Right lobe of liver (tissue), 6 donors: Measurements from ENCODE around the gene MYO15A. TPM values are rescaled to one million over a fixed set of nuclear protein-coding genes. Genes with fewer than 3 reads are reported as not detected.

Experiments
- ATAC-seq, 4 donors: fragments of 200-7000 bp; cut with Tn5 transposase; one replicate each; pipeline ENCODE4 v1.9.1; 2020; ENCODE audit warnings: mild to moderate bottlenecking in 4 of 4, moderate library complexity in 4 of 4
- DNase-seq, 3 donors: peaks; one replicate each; pipeline ENCODE4 v3.0.0-alpha.2; 2020
- H3K27ac ChIP-seq, 3 donors: fragments of 200-600 bp; one replicate each; pipeline ENCODE4 v1.8.0; 2022
- H3K27me3 ChIP-seq, 2 donors: fragments of 200-600 bp; one replicate each; pipeline ENCODE4 v1.8.0; 2022
- H3K36me3 ChIP-seq, 4 donors: fragments of 200-600 bp; sonication (generic) in 1 of 4; one replicate each; pipeline versions ENCODE4 v1.5.1 to v1.8.0; 2017 to 2022; ENCODE audit warnings: control low read depth in 1 of 4
- H3K4me1 ChIP-seq, 4 donors: fragments of 200-600 bp; sonication (generic) in 1 of 4; one replicate each; pipeline versions ENCODE4 v1.5.1 to v1.8.0; 2017 to 2022; ENCODE audit warnings: control low read depth in 1 of 4
- H3K4me3 ChIP-seq, 3 donors: fragments of 200-600 bp; one replicate each; pipeline ENCODE4 v1.8.0; 2022
- H3K9me3 ChIP-seq, 4 donors: fragments of 200-600 bp; sonication (generic) in 1 of 4; one replicate each; pipeline versions ENCODE4 v1.5.1 to v1.8.0; 2017 to 2022; ENCODE audit warnings: control low read depth in 1 of 4
- POLR2A ChIP-seq: fragments of 450-650 bp; IDR thresholded peaks from one replicate; pipeline ENCODE4 v1.6.1; 2017; ENCODE audit warnings: antibody characterized with exemption, mild to moderate bottlenecking
- WGBS: methylation state at CpG from one replicate; pipeline ENCODE4 v1.1.6; 2018; ENCODE audit warnings: low coverage, low lambda C conversion rate; ENCODE audit not compliant: insufficient coverage; ENCODE audit errors: missing lambda C conversion rate; 5-methylcytosine and 5-hydroxymethylcytosine counted together
- intact Hi-C, 2 donors: fragments of 100-400 bp; cut with DNase I; formaldehyde crosslinking; loops; one replicate each; pipeline versions ENCODE4 v1.11.2 to v1.14.1; 2022
- total RNA-seq, 6 experiments: library from RNA; depleted of rRNA in 2 of 6; stranded (reverse); fragments of >200 nt in 2 of 6; fragmentation: NEBNext Ultra II Directional in 3 of 6; extraction: Animal tissue kit (Norgen Biotek cat#: 25700) in 3 of 6; gene quantifications; one replicate each; pipeline versions ENCODE4 v1.1.0 to v1.2.4, GENCODE V29; 2016 to 2023
- TF ChIP-seq, protein P1 (sequence below), 4 donors: fragments of 200-600 bp in 3 of 4; fragments of 450-650 bp in 1 of 4; IDR thresholded peaks; one replicate each; pipeline versions ENCODE4 v1.5.1 to v1.8.0; 2016 to 2022; ENCODE audit warnings: antibody characterized with exemption in 4 of 4, mild to moderate bottlenecking in 2 of 4
- donor health status: DM: no; HTN: yes; CAD: no.
- donor health status: DM: no; HTN: no; CAD: no.
- donor health status: DM: no; HTN: no; CAD: no.
- donor health status: DM: no; HTN: yes; CAD: no.
- donor health status: DM: no; HTN: yes; CAD: no.

Gene MYO15A
- total RNA-seq, 6 experiments from 2014 or later = 0.19 to 6.2 (median 1.5) TPM

- Histone ChIP-seq H3K9me3 (no peaks in the 10 kb centered on the region), H3K36me3 (no peaks in the 10 kb centered on the region), H3K27me3 (no peaks in the 10 kb centered on the region), H3K4me1 (peaks cover 0 to 3% (median 0%) of the 10 kb centered on the region in 4 donors), H3K27ac (no peak overlapping the region), H3K4me3 (no peak overlapping the region)
- WGBS = 83% methylated on average over 2 of the region's 2 CpGs
- TF ChIP-seq, protein P1, sequence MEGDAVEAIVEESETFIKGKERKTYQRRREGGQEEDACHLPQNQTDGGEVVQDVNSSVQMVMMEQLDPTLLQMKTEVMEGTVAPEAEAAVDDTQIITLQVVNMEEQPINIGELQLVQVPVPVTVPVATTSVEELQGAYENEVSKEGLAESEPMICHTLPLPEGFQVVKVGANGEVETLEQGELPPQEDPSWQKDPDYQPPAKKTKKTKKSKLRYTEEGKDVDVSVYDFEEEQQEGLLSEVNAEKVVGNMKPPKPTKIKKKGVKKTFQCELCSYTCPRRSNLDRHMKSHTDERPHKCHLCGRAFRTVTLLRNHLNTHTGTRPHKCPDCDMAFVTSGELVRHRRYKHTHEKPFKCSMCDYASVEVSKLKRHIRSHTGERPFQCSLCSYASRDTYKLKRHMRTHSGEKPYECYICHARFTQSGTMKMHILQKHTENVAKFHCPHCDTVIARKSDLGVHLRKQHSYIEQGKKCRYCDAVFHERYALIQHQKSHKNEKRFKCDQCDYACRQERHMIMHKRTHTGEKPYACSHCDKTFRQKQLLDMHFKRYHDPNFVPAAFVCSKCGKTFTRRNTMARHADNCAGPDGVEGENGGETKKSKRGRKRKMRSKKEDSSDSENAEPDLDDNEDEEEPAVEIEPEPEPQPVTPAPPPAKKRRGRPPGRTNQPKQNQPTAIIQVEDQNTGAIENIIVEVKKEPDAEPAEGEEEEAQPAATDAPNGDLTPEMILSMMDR (IDR thresholded peaks at IDR 0.05) = no peak
- TF ChIP-seq POLR2A = no peak
- intact Hi-C loops = no loop called here
- DNase-seq (no peak), ATAC-seq (no peak)
Measured at GRCh38 chr17:18146259-18146658, 37.7 kb downstream of the MYO15A start.

DNA sequence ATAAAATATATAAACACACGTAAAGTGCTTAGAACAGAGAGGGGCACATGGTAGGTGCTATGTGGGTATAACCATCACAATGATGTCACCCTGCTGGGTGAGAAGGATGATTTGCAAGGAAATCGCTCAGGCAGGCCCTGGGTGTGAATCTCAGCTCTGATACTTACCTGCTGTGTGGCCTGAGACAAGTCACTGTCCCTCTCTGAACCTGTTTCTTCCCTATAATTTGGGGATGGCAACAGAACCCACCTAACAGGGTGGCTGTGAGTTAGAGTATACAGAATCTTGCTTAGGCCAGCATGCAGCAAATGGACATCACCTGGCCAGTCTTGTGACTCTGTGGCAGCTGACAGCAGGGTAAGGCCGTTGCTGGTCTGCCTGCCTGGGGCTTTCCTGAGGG is 38.4 kb downstream of the MYO15A start:
- peaks cover 0 to 3% (median 0%) of the 10 kb centered on the region in 4 donors for H3K4me1 ChIP-seq
- H3K9me3 ChIP-seq = no peaks in the 10 kb centered on the region
- ATAC-seq (no peak), DNase-seq (no peak)
- no peaks in the 10 kb centered on the region for H3K27me3 ChIP-seq
- intact Hi-C loops = no loop called here
- WGBS = 100% methylated on average over 2 of the region's 3 CpGs
- TF ChIP-seq, protein P1 (IDR thresholded peaks at IDR 0.05) = no peak
- TF ChIP-seq POLR2A = no peak
- no peaks in the 10 kb centered on the region for H3K36me3 ChIP-seq
- H3K4me3 ChIP-seq = no peak overlapping the region
- H3K27ac ChIP-seq = no peak overlapping the region

DNA sequence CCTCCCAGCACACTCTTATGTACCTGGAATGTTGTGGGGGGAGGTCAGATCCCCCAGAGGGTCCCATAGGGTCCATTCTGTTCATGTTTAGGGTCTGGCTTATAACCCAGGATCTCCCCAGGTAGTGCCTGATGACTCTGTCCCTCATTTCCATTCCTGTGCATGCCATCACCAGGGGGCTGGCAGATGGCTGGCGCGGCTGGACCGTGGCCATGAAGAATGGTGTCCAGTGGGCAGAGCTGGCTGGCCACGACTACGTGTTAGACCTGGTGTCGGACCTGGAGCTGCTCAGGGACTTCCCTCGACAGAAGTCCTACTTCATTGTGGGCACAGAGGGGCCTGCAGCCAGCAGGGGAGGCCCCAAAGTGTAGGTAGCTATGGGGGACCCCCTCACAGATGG is 40.0 kb downstream of the MYO15A start:
- WGBS = 60% methylated on average over 1 of the region's 7 CpGs
- ATAC-seq (no peak), DNase-seq (peak in 1 of 3 donors; percentile 14)
- intact Hi-C loops = no loop called here
- Histone ChIP-seq H3K4me1 (peaks cover 0 to 6% (median 0%) of the 10 kb centered on the region in 4 donors), H3K27ac (no peak overlapping the region), H3K4me3 (no peak overlapping the region), H3K9me3 (no peaks in the 10 kb centered on the region), H3K36me3 (no peaks in the 10 kb centered on the region), H3K27me3 (no peaks in the 10 kb centered on the region)
- TF ChIP-seq, protein P1 (IDR thresholded peaks at IDR 0.05) = no peak
- TF ChIP-seq POLR2A = no peak

- no peak for TF ChIP-seq POLR2A
- TF ChIP-seq, protein P1 (IDR thresholded peaks at IDR 0.05) = no peak
- Histone ChIP-seq H3K4me1 (peaks cover 0 to 3% (median 0%) of the 10 kb centered on the region in 4 donors), H3K27ac (no peak overlapping the region), H3K9me3 (no peaks in the 10 kb centered on the region), H3K4me3 (no peak overlapping the region), H3K27me3 (no peaks in the 10 kb centered on the region), H3K36me3 (no peaks in the 10 kb centered on the region)
- DNase-seq (peak in 1 of 3 donors; percentile 13), ATAC-seq (no peak)
- intact Hi-C loops = no loop called here
- WGBS = 76% methylated on average over 3 of the region's 9 CpGs
Measured at GRCh38 chr17:18151290-18151689, 42.7 kb downstream of the MYO15A start.

DNA sequence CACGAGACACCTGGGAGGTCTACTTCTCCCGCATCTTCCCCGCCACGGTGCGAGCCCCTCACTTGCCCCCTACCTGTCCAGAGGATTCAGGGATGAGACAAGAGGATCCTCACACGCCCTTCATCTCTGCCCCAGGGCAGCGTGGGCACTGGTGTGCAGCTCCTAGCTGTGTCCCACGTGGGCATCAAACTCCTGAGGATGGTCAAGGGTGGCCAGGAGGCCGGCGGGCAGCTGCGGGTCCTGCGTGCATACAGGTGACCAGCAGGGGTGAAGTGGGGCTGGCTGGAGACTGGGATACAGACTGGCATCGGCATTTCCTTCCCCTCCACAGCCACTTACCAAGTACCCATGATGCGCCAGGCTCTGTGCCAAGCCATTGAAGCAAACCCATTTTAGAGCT is 46.6 kb downstream of the MYO15A start:
- DNase-seq = no peak
- H3K4me3 ChIP-seq = no peak overlapping the region
- intact Hi-C loops = no loop called here
- WGBS = 85% methylated on average over 4 of the region's 14 CpGs
- H3K4me1 ChIP-seq = peaks cover 0 to 3% (median 0%) of the 10 kb centered on the region in 4 donors
- no peak overlapping the region for H3K27ac ChIP-seq
- no peaks in the 10 kb centered on the region for H3K9me3 ChIP-seq
- no peaks in the 10 kb centered on the region for H3K27me3 ChIP-seq
- no peaks in the 10 kb centered on the region for H3K36me3 ChIP-seq
- ATAC-seq = no peak
- TF ChIP-seq POLR2A = no peak
- TF ChIP-seq, protein P1 (IDR thresholded peaks at IDR 0.05) = no peak
